OCI-M1 (cell line): ENCODE results near the gene DIAPH1.

Source experiments
- DNase-seq: peaks from one replicate; lab custom pipeline; 2025; lab: John Stamatoyannopoulos, UW

The DIAPH1 gene

DNA sequence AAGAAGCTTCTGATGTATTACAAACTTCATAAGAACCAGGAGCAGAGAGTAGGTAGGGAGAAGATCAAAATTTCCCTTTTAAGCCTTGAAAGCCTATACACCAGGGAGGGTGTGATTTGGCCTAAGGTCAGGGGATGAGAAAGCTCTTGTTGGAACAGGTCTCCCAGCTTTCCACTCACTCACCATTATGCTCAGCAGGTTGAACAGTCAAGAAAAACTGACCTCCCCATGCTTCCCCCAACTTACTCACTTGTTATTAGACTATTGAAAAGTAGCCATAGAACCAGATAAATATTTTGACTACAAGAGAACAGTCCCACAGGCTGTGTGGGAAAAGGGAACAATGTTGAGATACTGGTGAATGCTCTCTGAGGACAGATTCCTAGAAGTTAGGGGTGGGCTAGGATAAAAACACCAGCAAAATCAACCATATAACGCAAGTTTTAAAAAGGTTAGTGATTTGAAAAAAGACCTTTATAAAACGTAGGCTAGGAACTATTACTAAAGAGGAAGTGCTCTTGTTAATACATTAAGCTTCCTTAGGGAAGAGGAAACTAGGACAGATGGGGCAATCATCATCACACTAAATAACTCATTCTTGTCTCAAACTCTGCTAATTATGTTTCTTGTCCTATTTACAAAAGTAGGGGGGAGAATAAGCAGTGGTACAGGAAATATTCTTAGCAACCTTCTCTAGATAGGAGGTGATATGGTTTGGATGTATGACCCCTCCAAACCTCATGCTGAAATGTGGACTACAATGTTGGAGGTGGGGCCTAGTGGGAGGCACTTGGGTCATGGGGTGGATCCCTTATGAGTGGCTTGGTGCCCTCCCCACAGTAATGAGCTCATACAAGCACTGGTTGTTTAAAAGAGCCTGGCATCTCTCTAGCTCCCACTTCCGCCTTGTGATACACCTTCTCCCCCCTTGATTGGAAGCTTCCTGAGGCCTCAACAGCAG, 98.9 kb downstream of the DIAPH1 start:
- DNase-seq, result no peak

DNA sequence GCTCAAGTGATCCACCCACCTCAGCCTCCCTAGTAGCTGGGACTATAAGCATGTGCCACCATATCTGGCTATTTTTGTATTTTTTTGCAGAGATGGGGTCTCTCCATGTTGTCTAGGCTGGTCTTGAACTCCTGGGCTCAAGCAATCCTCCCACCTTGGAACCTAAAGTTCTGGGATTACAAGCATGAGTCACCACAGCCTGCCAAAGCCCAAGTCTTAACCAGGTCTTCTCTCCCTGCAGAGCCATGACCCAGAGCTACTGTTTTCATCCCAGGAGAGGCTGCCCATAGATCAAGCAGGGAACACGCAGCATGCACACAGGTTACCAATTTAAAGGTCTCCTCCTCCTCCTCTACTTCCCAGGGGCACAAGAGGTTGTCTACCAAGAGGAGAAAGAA, 100.2 kb downstream of the DIAPH1 start:
- no peak for DNase-seq

DNA sequence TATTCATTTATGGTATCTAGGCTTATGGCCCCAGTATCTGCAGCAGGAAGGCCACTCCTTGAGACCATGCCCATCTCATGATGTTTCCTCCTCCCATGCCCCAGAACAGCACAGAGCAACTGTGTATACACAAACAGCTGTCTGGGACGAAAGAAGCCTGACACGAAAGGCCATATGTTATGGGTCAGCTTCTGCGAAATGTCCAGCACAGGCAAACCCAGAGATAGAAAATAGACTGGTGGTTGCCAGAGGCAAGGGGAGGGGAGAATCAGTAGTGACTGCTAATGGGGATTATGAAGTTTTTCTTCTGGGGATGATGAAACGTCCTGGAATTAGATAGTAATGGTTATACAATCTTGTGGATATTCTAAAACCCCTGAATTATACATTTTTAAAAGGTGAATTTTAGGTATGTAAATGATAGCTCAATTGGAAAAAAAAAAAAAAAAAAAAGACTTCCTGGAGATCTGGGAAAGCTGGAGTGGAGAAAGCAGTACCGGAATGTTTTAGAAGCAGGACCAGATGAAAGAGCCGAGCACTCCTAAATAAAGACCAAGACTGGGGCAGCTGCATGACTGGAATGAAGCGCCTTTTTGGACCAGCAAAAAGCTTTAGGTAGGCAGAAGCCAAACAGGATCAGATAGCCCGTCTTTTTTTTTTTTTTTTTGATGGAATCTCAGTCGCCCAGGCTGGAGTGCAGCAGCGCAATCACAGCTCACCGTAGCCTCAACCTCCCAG, 100.8 kb downstream of the DIAPH1 start:
- DNase-seq, result no peak

- DNase-seq, result no peak
Measured at GRCh38 chr5:141517312-141517711, 101.5 kb downstream of the DIAPH1 start.

GRCh38 chr5:141516672-141517025, 102.2 kb downstream of the DIAPH1 start:
- no peak for DNase-seq

GRCh38 chr5:141515946-141516671, 102.7 kb downstream of the DIAPH1 start:
- no peak for DNase-seq

GRCh38 chr5:141515141-141515540, 103.7 kb downstream of the DIAPH1 start:
- DNase-seq, result no peak

DNA sequence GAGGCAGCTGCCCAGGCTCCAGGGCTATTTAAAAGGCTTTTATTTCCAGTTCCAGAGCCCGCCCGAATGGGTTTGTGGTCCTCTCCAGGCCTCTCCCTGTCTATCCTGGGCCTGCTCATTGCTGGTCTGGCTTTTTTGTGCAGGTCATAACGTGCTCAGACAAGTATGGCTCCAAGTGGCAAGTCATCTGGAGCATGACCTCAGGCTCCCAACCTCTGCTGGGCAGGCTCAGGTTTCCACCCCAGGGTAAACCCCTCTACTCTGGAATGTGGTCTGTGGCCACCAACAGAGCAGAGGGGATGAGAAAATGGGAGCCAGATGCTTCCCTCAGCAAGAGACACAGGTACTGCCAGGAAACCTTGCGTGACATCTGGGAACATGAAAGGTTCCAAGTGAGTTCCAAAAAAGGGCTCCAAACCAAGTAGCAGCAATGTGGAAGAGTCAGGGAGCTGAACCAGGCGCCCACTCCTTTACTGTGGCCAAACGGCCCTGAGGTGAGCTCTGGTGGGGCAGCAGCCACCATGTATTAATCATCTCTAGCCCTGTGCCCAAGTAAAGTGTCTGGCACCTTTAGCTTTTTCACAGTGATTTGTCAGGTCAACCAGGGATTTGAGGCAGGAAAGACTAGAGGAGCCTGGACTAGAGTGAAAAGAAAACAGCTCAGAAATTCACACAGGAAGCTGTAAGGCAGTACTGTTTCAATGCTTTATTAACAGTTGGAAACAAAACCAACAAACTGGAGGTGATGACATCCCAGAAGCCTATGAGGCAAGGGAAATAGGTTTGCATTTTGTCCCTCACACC, 104.3 kb downstream of the DIAPH1 start:
- no peak for DNase-seq

DNA sequence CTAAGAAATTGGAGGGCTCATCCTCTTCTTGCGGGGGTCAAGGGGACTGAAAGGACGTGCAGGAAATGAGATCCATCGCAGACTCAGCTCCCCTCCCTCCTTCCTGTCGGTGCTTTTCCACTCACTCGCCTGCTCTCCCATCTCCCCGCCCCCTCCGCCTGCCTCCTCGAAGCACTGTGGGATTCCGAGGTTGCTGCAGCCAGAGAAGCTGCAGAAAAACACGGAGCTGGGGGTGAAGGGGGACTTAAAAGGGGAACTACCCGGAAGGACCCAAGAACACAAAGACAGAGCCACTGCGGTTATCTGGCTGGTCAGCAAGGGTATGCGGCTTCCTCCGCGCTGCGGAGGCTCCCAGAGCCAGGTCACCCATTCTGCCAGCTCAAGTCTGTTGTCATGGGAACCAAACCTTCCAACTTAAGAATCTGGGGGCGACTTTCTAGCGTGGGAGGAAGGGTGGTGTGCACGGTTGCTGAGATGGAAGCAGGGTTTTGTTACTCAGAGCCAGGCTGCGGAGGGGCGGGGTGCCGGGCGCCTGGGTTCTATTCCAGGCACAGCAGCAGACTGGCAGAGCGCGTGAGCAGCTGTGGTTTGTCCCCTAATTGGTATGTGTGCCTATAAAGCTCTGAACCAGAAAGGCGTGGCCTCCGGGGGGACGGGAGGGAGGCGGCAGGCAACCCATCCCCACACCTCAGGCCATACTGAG, 105.0 kb downstream of the DIAPH1 start:
- DNase-seq, result no peak

GRCh38 chr5:141512911-141513626, 105.7 kb downstream of the DIAPH1 start:
- no peak for DNase-seq

- peak; percentile 83 for DNase-seq
Measured at GRCh38 chr5:141512390-141512910, 106.3 kb downstream of the DIAPH1 start.

GRCh38 chr5:141511771-141512325, 107.0 kb downstream of the DIAPH1 start:
- DNase-seq, result peak; percentile 44

- DNase-seq, result no peak
Measured at GRCh38 chr5:141510850-141511601, 107.8 kb downstream of the DIAPH1 start.

GRCh38 chr5:141510160-141510559, 108.6 kb downstream of the DIAPH1 start:
- no peak for DNase-seq

DNA sequence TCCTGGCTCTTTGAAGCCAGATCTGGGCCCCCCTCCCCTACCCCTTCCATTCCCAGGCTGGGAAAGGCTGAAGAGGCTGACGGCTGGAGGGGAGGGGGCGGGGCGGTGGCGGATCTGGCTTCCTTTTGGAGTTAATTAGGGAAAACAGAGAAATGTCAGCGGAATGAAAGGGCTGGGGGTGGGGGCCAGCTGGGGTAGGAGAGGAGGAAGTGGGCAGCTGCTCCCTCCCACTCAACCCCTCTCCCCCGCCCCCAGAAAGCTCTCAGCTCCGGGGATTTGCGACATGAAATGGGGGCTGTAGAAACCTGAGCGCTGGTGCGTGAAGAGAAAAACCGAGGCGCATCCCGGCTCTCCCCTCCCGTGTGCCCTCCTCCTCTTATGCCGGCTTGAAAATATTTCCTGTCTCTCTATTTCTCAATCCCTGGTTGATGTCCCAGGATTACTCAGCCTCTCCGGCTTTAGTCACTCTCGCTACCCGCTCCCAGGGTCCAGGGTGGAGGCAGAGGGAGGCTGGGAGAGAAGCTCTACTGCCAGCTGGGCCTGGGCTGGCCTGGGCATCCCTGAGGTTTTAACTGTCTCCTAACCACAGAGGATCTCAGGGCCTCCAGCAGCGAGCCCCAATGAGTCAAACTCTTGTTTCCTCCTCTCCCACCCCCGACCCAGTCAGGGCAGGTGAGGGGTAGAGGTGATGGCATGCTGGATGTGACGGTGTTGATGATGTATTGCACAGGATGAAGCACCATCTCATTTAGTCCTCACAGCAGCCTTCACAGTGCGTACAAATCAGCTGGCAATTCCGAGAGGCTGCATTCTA, 109.8 kb downstream of the DIAPH1 start:
- DNase-seq, result no peak

DNA sequence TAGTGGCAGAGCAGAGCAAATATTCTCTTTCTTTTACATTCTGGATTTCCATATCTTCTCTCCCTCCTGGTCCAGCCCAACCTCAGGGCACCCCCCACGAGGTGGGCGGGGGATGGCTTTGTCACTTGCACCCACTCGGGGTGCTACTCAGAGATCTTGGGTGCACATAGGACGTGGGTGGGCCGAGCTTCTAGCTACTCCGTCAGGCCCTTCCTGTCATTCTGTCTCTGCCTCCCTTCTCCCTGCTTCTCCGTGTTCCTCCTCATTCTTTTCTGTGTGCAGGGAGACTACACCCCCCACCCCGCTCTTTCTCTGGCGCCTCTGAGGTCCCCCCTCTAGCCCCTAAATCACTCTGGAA, 110.4 kb downstream of the DIAPH1 start:
- no peak for DNase-seq

- DNase-seq, result no peak
Measured at GRCh38 chr5:141507387-141508091, 111.3 kb downstream of the DIAPH1 start.
